ENCODE results near the gene TSPAN7.

GRCh38 chrX:38601866-38602265 lies 40.5 kb downstream of the TSPAN7 start:
- TF ChIP-seq, protein P1, sequence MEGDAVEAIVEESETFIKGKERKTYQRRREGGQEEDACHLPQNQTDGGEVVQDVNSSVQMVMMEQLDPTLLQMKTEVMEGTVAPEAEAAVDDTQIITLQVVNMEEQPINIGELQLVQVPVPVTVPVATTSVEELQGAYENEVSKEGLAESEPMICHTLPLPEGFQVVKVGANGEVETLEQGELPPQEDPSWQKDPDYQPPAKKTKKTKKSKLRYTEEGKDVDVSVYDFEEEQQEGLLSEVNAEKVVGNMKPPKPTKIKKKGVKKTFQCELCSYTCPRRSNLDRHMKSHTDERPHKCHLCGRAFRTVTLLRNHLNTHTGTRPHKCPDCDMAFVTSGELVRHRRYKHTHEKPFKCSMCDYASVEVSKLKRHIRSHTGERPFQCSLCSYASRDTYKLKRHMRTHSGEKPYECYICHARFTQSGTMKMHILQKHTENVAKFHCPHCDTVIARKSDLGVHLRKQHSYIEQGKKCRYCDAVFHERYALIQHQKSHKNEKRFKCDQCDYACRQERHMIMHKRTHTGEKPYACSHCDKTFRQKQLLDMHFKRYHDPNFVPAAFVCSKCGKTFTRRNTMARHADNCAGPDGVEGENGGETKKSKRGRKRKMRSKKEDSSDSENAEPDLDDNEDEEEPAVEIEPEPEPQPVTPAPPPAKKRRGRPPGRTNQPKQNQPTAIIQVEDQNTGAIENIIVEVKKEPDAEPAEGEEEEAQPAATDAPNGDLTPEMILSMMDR (IDR thresholded peaks at IDR 0.05; ENCODE audit: poor library complexity): no peak
- TF ChIP-seq EZH2 (IDR thresholded peaks at IDR 0.05; ENCODE audit: borderline replicate concordance): no peak
